DOHH2 (cell line): ENCODE results near the gene GTPBP4.
A peak's percentile ranks its signal among the peaks of the same experiment; 100 is the strongest.

Experiments used
- H3F3A ChIP-seq: fragments of 200-600 bp; sonication (generic), shearing (Covaris generic); 2 replicates; pipeline ENCODE4 v1.6.0; 2016; ENCODE audit warnings: antibody characterized with exemption, mild to moderate bottlenecking; ENCODE audit not compliant: control insufficient read depth, insufficient read depth
- H3K27ac ChIP-seq: fragments of 200-600 bp; sonication (generic); 2 replicates; pipeline ENCODE4 v1.5.1; 2014; ENCODE audit warnings: low read depth, mild to moderate bottlenecking, low read length, moderate library complexity
- H3K27me3 ChIP-seq: fragments of 200-600 bp; sonication (generic); 2 replicates; pipeline ENCODE4 v1.6.1; 2014; ENCODE audit warnings: mild to moderate bottlenecking, low read length, mixed read lengths; ENCODE audit not compliant: control insufficient read depth
- H3K36me3 ChIP-seq: fragments of 200-600 bp; sonication (generic); 2 replicates; pipeline ENCODE4 v1.6.1; 2014; ENCODE audit warnings: mild to moderate bottlenecking, low read length, moderate library complexity, mixed read lengths; ENCODE audit not compliant: control insufficient read depth
- H3K4me1 ChIP-seq: fragments of 200-600 bp; sonication (generic); 2 replicates; pipeline ENCODE4 v1.6.1; 2014; ENCODE audit warnings: mild to moderate bottlenecking, low read length, mixed read lengths; ENCODE audit not compliant: control insufficient read depth
- H3K4me2 ChIP-seq: fragments of 200-600 bp; sonication (generic); 2 replicates; pipeline ENCODE4 v1.6.0; 2014; ENCODE audit warnings: mild to moderate bottlenecking, low read length, moderate library complexity
- H3K4me3 ChIP-seq: fragments of 200-600 bp; sonication (generic); 2 replicates; pipeline ENCODE4 v1.5.1; 2014; ENCODE audit warnings: mild to moderate bottlenecking, low read length, mixed read lengths
- H3K79me2 ChIP-seq: fragments of 200-600 bp; sonication (generic); 2 replicates; pipeline ENCODE4 v1.6.1; 2014; ENCODE audit warnings: mild to moderate bottlenecking, low read length, mixed read lengths; ENCODE audit not compliant: control insufficient read depth
- H3K9me2 ChIP-seq: fragments of 200-600 bp; sonication (generic); replicated peaks from 2 replicates; pipeline ENCODE4 v1.6.1; 2014; ENCODE audit warnings: mild to moderate bottlenecking, low read length, mixed read lengths; ENCODE audit not compliant: control insufficient read depth
- H3K9me3 ChIP-seq: fragments of 200-600 bp; sonication (generic); 2 replicates; pipeline ENCODE4 v1.6.1; 2014; ENCODE audit warnings: antibody characterized with exemption, low read length, mixed read lengths; ENCODE audit not compliant: control insufficient read depth, insufficient read depth
- H4K20me1 ChIP-seq: fragments of 200-600 bp; sonication (generic); 2 replicates; pipeline ENCODE4 v1.6.0; 2014; ENCODE audit warnings: low read depth, mild to moderate bottlenecking, antibody characterized with exemption, low read length, moderate library complexity; ENCODE audit not compliant: control insufficient read depth, insufficient read depth
- CTCF ChIP-seq: fragments of 200-600 bp; sonication (generic); IDR thresholded peaks from one replicate; pipeline ENCODE4 v1.5.1; 2014; ENCODE audit warnings: antibody characterized with exemption, mild to moderate bottlenecking, low read depth, low read length; ENCODE audit not compliant: poor library complexity, severe bottlenecking
- EZH2phosphoT487 ChIP-seq: fragments of 200-600 bp; sonication (generic); IDR thresholded peaks from 2 replicates; pipeline ENCODE4 v1.6.1; 2017; ENCODE audit warnings: borderline replicate concordance, mild to moderate bottlenecking, antibody characterized with exemption, low read length, moderate library complexity, mixed read lengths

Gene GTPBP4

DNA sequence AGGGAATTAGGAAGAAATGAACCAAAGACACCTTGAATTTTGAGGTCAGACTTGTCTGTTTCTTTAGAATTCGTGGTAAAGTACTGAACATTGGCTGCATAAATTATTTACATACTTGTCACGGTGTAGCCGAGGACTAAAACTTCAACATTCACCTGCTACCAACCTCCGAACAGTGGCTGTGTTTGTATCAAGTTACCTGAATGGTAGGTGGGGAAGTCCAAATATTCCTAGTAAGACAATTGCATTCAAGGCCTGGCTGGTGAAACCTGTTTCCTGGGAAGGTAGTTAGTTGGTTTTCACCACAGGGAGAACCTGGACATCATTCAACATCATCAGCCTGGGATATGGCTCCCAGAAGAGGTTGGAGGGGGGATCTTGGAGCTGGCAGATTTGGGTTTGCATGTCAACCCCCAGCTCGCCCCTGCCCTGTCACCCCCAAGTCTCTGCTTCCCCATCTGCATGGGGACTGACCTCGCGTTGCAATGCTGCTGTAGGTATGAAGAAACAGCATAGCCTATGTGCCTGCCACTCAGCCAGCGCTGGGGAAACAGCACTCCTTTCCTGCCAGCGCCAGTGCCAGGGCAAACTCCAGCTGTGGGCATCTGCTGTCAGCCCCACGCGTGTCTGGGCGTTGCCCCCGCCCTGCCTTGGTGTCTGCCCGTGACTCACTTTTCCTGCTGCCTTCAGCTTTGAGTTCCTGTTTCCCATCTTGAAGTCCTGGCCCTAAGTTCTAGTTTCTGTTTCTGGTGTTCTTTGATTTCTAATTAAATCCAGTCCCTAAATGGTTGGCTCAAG, 44.0 kb upstream of the GTPBP4 start:
- TF ChIP-seq CTCF: no peak
- TF ChIP-seq EZH2phosphoT487: no peak
- Histone ChIP-seq H3K4me3 (no peak overlapping the region), H3K4me1 (peaks cover 20% of the 10 kb centered on the region), H4K20me1 (no peaks in the 10 kb centered on the region), H3K9me2 (no peaks in the 10 kb centered on the region), H3K9me3 (no peaks in the 10 kb centered on the region), H3K79me2 (no peaks in the 10 kb centered on the region), H3K36me3 (no peaks in the 10 kb centered on the region), H3K4me2 (peak overlapping the region; percentile 22), H3F3A (no peaks in the 10 kb centered on the region), H3K27ac (no peak overlapping the region), H3K27me3 (peaks cover 4% of the 10 kb centered on the region; the same call in 1 of the 2 replicates)

DNA sequence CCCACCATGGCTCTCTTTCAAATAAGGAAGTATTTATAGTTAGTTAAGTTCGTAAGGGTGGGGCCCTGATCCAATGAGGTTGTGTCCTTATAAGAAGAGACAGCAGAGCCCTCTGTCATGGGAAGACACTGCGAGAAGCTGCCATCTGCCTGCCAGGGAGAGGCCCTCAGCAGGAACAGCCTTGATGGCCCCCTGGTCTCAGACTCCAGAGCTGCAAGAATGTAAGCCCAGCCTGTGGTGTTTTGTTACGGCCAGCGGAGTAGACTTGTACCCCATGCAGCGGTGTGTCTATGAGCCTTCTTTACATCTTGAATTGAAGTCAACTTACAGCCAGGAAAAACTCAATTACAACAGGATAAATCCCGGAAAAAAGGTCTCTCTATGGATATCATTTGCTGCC, 42.5 kb upstream of the GTPBP4 start:
- H3K27me3 ChIP-seq: peaks cover 4% of the 10 kb centered on the region; the same call in 1 of the 2 replicates
- H3K4me2 ChIP-seq: no peak overlapping the region
- no peaks in the 10 kb centered on the region for H3F3A ChIP-seq

DNA sequence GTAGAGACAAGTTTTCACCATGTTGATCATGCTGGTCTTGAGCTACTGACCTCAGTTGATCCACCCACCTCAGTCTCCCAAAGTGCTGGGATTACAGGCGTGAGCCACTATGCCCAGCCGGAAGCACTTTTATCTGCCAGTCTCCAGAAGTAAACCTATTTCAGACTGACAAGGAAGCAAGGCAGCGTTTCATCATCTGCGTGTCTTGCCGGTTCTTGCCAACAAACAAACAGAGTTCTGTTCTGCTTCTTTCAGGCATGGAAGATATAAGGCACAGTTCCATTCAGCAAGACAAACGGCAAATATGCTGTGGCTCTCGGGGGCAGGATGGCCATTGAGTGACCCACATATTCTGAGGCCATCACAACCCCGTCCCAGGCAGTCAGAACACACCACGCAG, 41.2 kb upstream of the GTPBP4 start:
- Histone ChIP-seq H3K4me3 (no peak overlapping the region), H3K9me2 (no peaks in the 10 kb centered on the region), H3K36me3 (no peaks in the 10 kb centered on the region), H3K4me1 (peaks cover 30% of the 10 kb centered on the region), H4K20me1 (no peaks in the 10 kb centered on the region), H3K27ac (no peak overlapping the region), H3K79me2 (no peaks in the 10 kb centered on the region), H3K27me3 (peaks cover 9% of the 10 kb centered on the region), H3K9me3 (no peaks in the 10 kb centered on the region), H3F3A (no peaks in the 10 kb centered on the region), H3K4me2 (no peak overlapping the region)
- TF ChIP-seq CTCF: no peak
- no peak for TF ChIP-seq EZH2phosphoT487

More for the DNA sequence above, 42.5 kb upstream of the GTPBP4 start:
- Histone ChIP-seq H3K9me2 (no peaks in the 10 kb centered on the region), H3K9me3 (no peaks in the 10 kb centered on the region), H3K4me1 (peaks cover 30% of the 10 kb centered on the region), H3K36me3 (no peaks in the 10 kb centered on the region), H3K79me2 (no peaks in the 10 kb centered on the region), H3K27ac (no peak overlapping the region), H3K4me3 (no peak overlapping the region), H4K20me1 (no peaks in the 10 kb centered on the region)
- TF ChIP-seq CTCF: no peak
